Muscle layer of duodenum (tissue), 2 donors: ENCODE data around the gene IGFBP2.

ENCODE experiments used
- H3K27ac ChIP-seq: one replicate; pipeline ENCODE4 v1.7.0; 2013; ENCODE audit warnings: mild to moderate bottlenecking, low read length
- H3K27me3 ChIP-seq: one replicate; pipeline ENCODE4 v1.7.0; 2013; ENCODE audit warnings: low read depth, mild to moderate bottlenecking, control low read depth, low read length
- H3K36me3 ChIP-seq, 2 donors: one replicate each; pipeline ENCODE4 v1.7.0; 2013; ENCODE audit warnings: low read length in 2 of 2, control low read depth in 1 of 2, mild to moderate bottlenecking in 1 of 2; ENCODE audit not compliant: insufficient read depth in 2 of 2, control insufficient read depth in 1 of 2
- H3K4me1 ChIP-seq, 2 donors: one replicate each; pipeline ENCODE4 v1.7.0; 2013; ENCODE audit warnings: low read length in 2 of 2, mild to moderate bottlenecking in 2 of 2, control low read depth in 1 of 2, moderate library complexity in 1 of 2; ENCODE audit not compliant: insufficient read depth in 2 of 2, control insufficient read depth in 1 of 2
- H3K4me3 ChIP-seq, 2 donors: one replicate each; pipeline ENCODE4 v1.7.0; 2013; ENCODE audit warnings: low read length in 2 of 2, low read depth in 1 of 2, mild to moderate bottlenecking in 1 of 2
- H3K9me3 ChIP-seq, 2 donors: one replicate each; pipeline ENCODE4 v1.7.0; 2013; ENCODE audit warnings: low read length in 2 of 2, control low read depth in 1 of 2, mild to moderate bottlenecking in 1 of 2; ENCODE audit not compliant: control insufficient read depth in 1 of 2
- donor health status: healthy.

IGFBP2 gene

GRCh38 chr2:216679658-216680024, 46.4 kb downstream of the IGFBP2 start:
- Histone ChIP-seq H3K9me3 (no peaks in the 10 kb centered on the region), H3K27ac (peak overlapping the region; percentile 13), H3K4me1 (peaks cover 14 to 54% of the 10 kb centered on the region in 2 donors), H3K4me3 (no peak overlapping the region), H3K36me3 (peaks cover 25 to 35% of the 10 kb centered on the region in 2 donors), H3K27me3 (no peaks in the 10 kb centered on the region)

DNA sequence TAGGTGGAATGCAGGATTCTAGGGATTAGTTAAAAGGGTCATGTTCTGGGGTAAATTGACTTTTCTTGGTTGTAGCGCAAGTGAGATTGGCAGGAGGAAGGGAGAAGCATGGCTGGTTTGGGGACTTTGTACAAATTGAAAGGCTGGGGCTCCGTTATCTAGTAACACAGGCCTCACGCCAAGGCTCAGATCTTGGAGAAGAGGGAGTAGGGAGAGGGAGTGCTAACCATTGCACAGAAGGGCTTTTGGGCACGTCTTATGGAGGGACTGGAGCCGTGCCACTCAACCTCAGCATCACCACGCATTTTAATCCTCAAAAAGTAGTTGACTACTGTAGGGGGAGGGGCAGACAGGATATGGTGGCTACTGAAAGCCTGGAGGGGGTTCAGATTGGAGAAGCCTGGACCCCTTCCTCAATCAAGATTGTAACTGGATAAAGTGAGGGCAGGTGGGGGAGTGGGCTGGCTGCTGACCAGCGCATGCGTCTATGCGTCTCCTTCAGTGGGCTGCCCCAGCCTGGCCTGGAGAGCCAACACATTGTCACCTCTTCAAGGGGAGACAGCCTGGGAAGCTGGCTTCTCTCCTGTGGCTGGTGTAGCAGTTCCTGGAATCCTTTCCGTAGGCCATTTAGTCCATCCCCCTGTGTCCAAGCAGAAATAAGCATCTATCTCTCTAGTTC, 47.9 kb downstream of the IGFBP2 start:
- peaks cover 14 to 65% of the 10 kb centered on the region in 2 donors for H3K4me1 ChIP-seq
- peaks cover 19 to 23% of the 10 kb centered on the region in 2 donors for H3K36me3 ChIP-seq

DNA sequence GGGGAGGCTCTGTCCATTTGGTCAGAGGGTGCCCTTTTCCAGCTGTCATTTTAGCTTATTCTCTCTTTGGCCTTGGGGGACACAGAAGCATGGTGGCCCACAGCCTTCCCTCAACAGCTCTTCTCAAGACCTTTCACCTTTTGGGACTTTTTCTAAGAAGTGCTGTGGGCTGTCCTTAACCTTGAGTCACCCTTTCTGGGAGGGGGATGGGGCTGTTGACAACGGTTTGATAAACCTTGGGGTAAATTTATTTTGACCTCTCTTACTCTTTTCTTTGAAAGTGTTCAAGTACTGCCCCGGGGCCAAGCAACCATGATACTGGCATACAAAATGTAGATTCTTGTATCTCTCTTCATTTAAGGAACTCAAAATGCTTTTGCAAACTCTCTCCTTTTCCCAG, 48.5 kb downstream of the IGFBP2 start:
- Histone ChIP-seq H3K27ac (no peak overlapping the region), H3K4me1 (peaks cover 14 to 70% of the 10 kb centered on the region in 2 donors), H3K4me3 (no peak overlapping the region), H3K9me3 (no peaks in the 10 kb centered on the region), H3K27me3 (no peaks in the 10 kb centered on the region), H3K36me3 (peaks cover 15 to 22% of the 10 kb centered on the region in 2 donors)

More for the DNA sequence above, 47.9 kb downstream of the IGFBP2 start:
- no peaks in the 10 kb centered on the region for H3K27me3 ChIP-seq
- H3K27ac ChIP-seq = peak overlapping the region; percentile 13
- no peaks in the 10 kb centered on the region for H3K9me3 ChIP-seq
- no peak overlapping the region for H3K4me3 ChIP-seq

DNA sequence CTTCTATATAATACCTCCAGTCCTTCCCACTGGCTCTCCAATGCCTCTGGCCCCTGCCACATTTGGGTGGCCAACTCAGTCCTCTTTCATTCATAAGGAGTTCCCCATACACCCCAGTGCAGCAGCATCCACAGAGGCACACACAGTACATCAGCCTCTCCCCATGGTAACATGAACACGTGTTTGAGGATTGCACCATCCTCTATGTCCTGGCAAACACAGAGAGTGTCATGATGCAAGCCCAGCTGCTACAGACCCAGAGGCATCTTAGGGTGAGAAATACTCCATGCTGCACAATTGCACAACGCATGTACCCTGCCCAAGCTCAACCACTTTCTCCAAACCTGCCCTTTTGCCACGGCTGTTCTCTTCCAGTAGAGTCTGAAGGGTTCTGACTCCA, 50.6 kb downstream of the IGFBP2 start:
- peak overlapping the region; percentile 40 for H3K27ac ChIP-seq
- H3K4me3 ChIP-seq = no peak overlapping the region
- H3K4me1 ChIP-seq = peaks cover 14 to 87% of the 10 kb centered on the region in 2 donors
- H3K36me3 ChIP-seq = peaks cover 0 to 9% of the 10 kb centered on the region in 2 donors
- no peaks in the 10 kb centered on the region for H3K27me3 ChIP-seq
- H3K9me3 ChIP-seq = no peaks in the 10 kb centered on the region

DNA sequence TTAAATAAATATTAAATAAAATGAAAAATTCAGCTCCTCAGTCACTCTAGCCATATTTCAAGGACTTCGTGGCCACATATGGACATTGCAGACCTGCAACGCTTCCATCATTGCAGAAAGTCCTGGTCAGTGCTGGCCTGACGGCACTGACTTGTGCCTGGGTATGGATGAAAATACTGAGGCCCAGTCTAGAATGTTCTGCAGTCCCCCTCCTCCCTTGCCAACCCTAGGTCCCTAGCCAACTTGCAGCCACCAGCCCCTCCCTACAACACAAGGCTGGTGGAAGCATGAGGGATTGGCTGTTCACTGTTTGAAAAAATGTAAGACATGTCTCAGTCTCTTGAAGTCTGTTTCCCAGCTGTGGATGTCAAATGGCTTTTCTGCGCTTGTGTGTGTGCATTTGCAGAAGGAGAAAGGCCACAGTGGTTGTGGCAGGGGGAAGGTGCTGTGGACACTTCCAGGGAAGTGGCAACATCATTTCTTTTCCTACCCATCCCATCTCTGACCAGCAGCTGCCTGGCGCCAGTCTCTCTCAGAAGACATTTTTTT, 52.2 kb downstream of the IGFBP2 start:
- Histone ChIP-seq H3K36me3 (peaks cover 0 to 13% of the 10 kb centered on the region in 2 donors), H3K27ac (no peak overlapping the region), H3K27me3 (no peaks in the 10 kb centered on the region), H3K9me3 (no peaks in the 10 kb centered on the region), H3K4me3 (no peak overlapping the region), H3K4me1 (peaks cover 9 to 89% of the 10 kb centered on the region in 2 donors)

DNA sequence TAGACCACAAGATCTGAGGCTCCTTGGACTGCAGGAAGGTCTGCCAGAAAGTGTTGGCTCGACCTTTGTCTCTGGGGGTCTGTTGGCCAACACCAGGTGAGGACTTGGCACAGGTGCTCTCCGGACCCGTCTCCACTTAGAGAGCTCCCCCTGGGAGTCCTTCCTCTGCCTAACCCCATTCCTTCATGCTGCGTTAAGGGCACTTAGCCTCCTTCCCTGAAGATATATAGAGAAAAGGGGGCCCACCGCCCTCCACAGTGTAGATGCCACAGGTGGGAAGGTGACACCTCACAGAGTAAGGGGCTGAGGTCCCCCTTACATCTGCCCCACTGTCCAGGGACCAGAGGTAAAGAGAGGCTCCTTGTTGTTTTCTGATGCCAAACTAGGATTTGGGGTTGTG, 53.9 kb downstream of the IGFBP2 start:
- H3K4me1 ChIP-seq = peaks cover 0 to 78% of the 10 kb centered on the region in 2 donors
- H3K36me3 ChIP-seq = peaks cover 0 to 13% of the 10 kb centered on the region in 2 donors
- H3K4me3 ChIP-seq = no peak overlapping the region
- H3K9me3 ChIP-seq = no peaks in the 10 kb centered on the region
- no peaks in the 10 kb centered on the region for H3K27me3 ChIP-seq
- H3K27ac ChIP-seq = no peak overlapping the region

DNA sequence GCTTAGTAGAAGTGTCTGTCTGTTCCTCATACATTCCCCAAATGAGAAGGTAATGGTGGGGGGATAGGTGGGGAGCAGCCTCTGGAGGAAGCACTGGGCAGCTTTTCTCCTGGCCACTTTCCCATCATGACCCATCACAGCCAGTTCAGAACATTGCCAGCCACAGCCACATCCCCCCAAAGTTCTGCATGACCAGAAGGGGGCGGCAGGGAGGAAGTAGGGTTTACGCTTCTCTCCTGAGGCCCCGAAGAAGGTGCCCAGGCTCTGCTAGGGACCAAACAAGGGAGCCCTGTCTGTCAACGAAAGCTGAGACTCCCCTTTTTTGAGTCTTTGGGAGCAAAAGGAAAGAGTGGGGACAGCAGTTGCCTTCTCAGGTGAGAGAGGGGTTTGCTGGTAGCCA, 54.4 kb downstream of the IGFBP2 start:
- Histone ChIP-seq H3K27me3 (no peaks in the 10 kb centered on the region), H3K4me1 (peaks cover 0 to 72% of the 10 kb centered on the region in 2 donors), H3K36me3 (peaks cover 0 to 13% of the 10 kb centered on the region in 2 donors), H3K4me3 (no peak overlapping the region), H3K27ac (no peak overlapping the region), H3K9me3 (no peaks in the 10 kb centered on the region)

DNA sequence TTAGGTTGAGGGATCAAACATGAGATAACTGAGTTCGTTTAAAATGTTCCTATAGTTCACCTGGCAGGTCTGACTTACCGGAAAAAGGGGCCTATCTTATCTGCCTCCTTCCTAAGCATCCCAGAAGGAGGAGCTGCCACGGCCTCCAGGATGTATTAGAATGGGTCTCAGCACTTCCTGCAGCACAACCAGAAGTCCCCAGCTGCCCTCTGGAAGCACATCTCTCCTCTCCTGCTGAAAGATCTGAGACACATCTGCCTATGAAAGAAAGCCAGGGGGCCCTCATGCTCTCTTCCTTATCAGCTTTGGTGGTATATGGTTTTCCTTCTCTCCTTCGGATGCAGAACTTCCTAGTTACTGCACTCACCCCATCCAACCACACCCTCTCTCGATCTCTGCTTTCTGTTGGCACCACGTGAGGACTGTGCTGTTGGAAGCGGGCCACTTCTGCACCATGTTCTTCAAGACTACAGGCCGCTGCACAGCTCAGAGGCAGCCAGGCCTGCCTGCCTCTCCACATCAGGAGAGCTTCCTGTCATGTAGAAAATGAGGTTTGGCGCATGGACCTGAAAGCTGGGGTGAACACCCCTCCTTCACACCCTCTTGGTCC, 55.6 kb downstream of the IGFBP2 start:
- no peaks in the 10 kb centered on the region for H3K27me3 ChIP-seq
- peaks cover 0 to 60% of the 10 kb centered on the region in 2 donors for H3K4me1 ChIP-seq
- no peaks in the 10 kb centered on the region for H3K9me3 ChIP-seq
- H3K27ac ChIP-seq = no peak overlapping the region
- H3K36me3 ChIP-seq = peaks cover 0 to 13% of the 10 kb centered on the region in 2 donors
- H3K4me3 ChIP-seq = peak overlapping the region in 1 of 2 donors; percentile 31

GRCh38 chr2:216689397-216689796, 56.2 kb downstream of the IGFBP2 start:
- Histone ChIP-seq H3K4me1 (peaks cover 0 to 58% of the 10 kb centered on the region in 2 donors), H3K36me3 (peaks cover 0 to 13% of the 10 kb centered on the region in 2 donors), H3K27me3 (peaks cover 5% of the 10 kb centered on the region), H3K27ac (no peak overlapping the region), H3K9me3 (no peaks in the 10 kb centered on the region), H3K4me3 (peak overlapping the region in 1 of 2 donors; percentile 31)

DNA sequence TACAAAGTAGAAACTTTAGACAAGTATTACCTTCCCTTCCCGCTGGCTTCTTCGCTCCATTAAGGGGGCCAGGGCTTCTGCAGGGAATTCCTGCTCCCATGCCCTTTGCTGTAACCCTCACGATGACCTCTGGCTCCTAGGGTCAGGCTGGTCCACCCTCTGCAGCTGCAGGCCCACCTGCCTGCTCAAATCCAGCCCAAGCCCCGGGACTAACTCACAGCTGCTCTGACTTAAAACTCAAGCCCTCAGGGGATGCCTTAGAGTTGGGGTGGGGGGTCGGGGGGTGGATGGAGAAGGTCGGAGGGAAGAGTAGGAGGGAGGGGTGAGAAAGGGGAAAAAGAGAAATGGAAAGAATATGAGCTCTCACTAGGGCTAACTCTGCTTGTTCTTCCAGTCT, 57.2 kb downstream of the IGFBP2 start:
- Histone ChIP-seq H3K4me1 (peaks cover 0 to 61% of the 10 kb centered on the region in 2 donors), H3K36me3 (peaks cover 0 to 13% of the 10 kb centered on the region in 2 donors), H3K27me3 (peaks cover 13% of the 10 kb centered on the region), H3K9me3 (no peaks in the 10 kb centered on the region), H3K27ac (peak overlapping the region; percentile 1), H3K4me3 (peak overlapping the region in 1 of 2 donors; percentile 45)

DNA sequence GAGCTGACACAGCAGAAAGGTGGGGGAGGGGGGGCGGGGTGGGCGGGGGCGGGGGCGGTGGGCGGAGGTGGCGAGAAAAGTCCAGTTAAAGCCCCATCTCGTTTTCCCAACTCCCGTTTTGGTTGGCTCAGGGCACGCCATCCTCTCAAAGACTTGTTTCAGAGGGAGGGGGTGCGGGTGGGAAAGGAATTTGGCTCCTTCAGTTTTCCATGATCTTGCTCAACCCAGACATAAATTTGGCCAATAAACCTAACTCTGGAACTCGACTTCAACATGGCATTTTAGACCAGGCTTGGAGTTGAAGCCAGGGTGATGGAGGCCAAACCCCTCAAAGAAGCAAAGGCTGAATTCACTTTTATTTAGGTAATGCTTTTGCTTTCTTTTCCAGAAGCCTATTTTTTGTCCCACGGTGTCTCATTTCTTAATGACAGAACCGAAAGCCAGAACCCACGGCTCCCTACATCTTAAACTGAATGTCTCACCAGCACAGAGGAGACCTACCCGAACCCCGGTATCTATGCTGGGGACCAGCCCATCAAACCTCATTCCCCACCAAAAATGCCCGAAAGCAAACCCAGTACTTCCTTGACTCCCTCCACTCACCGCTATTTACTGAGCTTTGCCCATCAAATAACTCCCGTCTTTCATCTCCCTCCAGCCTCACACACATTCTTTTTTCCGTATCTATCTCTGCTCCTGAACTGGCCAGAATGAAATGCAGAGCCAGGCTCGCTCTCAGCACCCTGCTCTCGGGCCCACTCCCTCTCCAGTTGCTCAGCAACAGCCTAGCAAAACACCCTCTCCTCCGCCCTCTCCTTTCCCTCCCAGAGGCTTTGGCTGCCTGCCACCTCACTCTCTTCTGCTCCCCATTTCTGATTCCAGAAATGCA, 57.9 kb downstream of the IGFBP2 start:
- Histone ChIP-seq H3K36me3 (peaks cover 0 to 13% of the 10 kb centered on the region in 2 donors), H3K4me1 (peaks cover 0 to 61% of the 10 kb centered on the region in 2 donors), H3K9me3 (no peaks in the 10 kb centered on the region), H3K4me3 (peak overlapping the region; percentile 62 to 75), H3K27me3 (peaks cover 16% of the 10 kb centered on the region), H3K27ac (peak overlapping the region; percentile 92)
